SU-DHL-6 (cell line): ENCODE measurements around the gene RAET1G.

Experiments used
- CTCF ChIP-seq: fragments of 200-600 bp; sonication (generic); IDR thresholded peaks from one replicate; pipeline ENCODE4 v1.5.1; 2017; ENCODE audit warnings: antibody characterized with exemption, mild to moderate bottlenecking, low read length, moderate library complexity; ENCODE audit not compliant: insufficient read depth, poor library complexity, severe bottlenecking
- EZH2phosphoT487 ChIP-seq: fragments of 200-600 bp; sonication (generic), shearing (Covaris generic); conservative IDR thresholded peaks from 2 replicates; pipeline ENCODE4 v1.6.1; 2018; ENCODE audit warnings: mild to moderate bottlenecking, antibody characterized with exemption, low read length, moderate library complexity, mixed read lengths

GRCh38 chr6:149881860-149882259, 41.1 kb downstream of the RAET1G start:
- no peak for TF ChIP-seq CTCF
- TF ChIP-seq EZH2phosphoT487: no peak
